NCI-H187 (cell line): ENCODE data around the gene SLC27A1.
"Not testable (repeated sequence)": the region's sequence is repeated elsewhere in the genome, so short reads cannot be mapped to it uniquely, and the experiment has no call there.

Source experiments
- DNase-seq, 2 experiments: peaks; one replicate each; lab custom pipeline; 2025; lab: John Stamatoyannopoulos, UW

SLC27A1 gene

DNA sequence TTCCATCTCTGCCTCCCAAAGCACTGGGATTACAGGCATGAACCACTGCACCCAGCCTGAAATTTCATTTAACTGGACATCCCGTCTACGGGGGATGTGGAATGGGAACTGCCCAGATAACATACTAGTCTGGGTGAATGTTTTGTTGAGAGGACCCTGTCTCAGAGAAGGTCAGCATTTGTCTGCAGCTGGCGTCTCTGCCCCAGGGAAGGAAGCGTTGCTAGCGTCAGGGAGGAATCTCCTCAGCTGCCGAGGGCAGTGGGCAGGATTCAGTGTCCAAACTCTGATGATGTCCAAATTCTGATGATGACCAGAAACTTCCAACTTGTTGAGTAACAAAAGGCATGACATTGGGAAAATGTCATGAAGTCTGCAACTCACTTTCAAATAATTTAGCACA is 12.7 kb upstream of the SLC27A1 start:
- no peak for DNase-seq

DNA sequence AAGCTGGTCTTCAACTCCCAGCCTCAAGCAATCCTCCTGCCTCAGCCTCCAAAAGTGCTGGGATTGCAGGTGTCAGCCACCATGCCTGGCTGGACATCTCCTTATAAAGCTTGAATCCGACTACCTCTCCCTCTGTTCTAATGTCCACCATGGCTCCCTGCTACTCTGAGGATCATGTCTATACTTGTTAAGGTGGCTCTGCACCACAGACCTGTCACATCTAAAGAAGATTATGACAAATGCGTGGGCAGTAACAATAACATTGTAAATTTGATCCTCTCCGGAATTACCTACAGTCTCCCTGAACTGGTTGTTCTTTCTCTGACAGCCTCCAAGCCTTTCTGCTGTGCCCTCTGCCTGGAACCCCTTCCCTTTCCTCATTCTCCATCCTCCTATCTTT is 11.4 kb upstream of the SLC27A1 start:
- no peak for DNase-seq

- DNase-seq = no peak
These were observed 9.7 kb upstream of the SLC27A1 start, which contains the start of gene NXNL1 for GRCh38 chr19:17460372-17461230. Gene NXNL1 (minus strand): TSS chr19:17460926. CDS start chr19:17460869, 57 bp downstream.

- DNase-seq = no peak
These were observed 3.9 kb upstream of the SLC27A1 start for GRCh38 chr19:17466487-17466850.

- DNase-seq = no peak
These were observed 2.6 kb upstream of the SLC27A1 start for GRCh38 chr19:17467471-17468301.

DNA sequence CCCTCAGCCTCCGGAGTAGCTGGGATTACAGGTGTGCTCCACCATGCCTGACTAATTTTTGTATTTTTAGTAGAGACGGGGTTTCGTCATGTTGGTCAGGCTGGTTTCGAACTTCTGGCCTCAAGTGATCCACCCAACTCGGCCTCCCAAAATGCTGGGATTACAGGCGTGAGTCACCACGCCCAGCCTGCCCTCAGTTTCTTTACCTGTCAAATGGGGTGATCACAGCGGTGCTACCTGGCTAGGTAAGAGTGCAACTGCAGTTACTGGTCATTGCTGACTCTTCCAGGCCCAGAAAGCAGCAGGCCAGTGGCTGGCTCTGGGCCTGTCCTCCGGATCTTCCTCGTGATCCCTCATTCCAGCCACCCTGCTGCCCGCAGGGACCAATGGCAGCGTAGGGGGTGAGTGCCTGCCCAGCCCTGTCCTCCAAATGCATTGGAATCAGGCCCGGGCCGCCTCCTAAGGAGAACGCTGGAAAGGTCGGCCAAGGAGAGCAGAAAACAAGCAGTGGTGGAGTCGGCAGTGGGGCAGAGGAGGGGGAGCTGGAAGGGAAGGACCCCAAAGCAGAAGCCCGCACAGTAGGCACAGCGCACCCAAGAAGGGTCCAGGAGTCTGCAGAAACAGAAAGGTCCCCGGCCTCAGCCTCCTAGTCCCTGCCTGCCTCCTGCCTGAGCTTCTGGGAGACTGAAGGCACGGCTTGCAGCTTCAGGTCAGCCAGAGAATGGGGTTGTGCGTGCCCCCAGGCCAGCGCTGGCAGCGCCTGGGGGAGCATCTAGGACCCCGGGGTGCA is 1.8 kb upstream of the SLC27A1 start:
- no peak for DNase-seq

GRCh38 chr19:17469092-17469480 is 1.2 kb upstream of the SLC27A1 start:
- no peak for DNase-seq

GRCh38 chr19:17469481-17470067 is 750 bp upstream of the SLC27A1 start:
- DNase-seq = peak; percentile 79 to 94

DNA sequence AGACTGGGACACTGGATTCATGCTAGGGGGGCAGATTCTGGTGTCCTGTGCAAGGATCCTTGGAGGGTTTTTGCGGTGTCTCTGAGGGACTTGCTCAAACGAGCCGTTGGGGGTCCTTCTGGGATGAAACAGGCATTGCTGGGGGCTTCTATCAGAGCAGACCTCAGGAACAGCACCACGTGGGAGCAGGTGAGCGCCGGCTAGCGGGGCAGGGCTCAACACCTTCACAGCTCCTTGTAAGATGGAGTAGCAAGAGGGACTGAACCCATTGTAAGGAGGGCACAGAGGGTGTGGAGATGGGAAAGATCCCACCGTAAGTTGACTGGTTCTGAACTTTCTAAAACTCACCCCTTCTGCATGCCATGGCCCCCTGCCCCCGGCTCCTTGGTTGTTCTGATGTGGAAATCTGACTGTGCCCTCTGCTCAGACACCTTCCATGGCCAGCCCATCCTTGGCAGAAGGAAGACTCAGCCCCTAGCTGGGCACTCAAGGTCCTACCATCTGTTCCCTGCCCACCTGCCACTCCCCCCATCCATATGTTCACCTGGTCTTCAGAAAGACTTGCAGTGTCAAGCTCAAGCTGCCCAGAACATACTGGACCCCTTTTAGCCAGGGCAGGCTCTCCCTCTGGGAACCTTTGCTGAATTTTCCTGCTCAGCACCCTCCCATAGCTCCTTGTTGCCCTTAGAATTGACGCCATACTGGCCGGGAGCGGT is 1.2 kb downstream of the SLC27A1 start:
- no peak for DNase-seq

DNA sequence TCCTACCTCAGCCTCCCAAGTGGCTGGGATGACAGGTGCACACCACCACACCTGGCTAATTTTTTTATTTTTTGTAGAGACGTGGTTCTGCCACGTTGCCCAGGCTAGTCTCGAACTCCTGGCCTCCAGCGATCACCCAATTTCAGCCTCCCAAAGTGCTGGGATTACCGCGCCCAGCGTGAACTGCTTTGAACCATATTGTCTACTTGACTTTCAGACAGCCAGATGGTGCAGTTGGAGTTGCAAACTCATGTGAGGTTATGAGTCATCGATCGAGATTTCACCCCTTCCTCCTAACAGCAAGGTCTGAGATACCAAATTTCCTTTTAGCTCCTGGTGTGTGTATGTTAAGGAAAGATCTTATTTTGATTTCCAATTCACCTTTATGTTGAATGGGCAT is 2.7 kb downstream of the SLC27A1 start:
- DNase-seq = no peak

DNA sequence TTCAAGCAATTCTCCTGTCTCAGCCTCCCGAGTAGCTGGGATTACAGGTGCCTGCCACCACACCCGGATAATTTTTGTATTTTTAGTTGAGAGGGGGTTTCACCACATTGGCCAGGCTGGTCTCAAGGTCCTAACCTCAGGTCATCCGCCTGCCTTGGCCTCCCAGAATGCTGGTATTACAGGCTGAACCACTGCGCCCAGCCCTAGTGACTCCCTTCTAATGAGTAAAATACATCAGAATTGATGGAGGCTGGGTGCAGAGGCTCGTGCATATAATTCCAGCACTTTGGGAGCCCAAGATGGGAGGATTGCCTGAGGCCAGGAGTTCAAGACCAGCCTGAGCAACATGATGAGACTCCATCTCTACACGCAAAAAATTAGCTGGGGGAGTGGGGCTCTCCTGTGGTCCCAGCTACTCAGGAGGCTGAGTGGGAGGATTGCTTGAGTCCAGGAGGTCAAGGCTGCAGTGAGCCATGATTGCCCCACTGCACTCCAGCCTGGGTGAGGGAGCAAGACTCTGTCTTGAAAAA is 4.8 kb downstream of the SLC27A1 start:
- not testable (repeated sequence) for DNase-seq

DNA sequence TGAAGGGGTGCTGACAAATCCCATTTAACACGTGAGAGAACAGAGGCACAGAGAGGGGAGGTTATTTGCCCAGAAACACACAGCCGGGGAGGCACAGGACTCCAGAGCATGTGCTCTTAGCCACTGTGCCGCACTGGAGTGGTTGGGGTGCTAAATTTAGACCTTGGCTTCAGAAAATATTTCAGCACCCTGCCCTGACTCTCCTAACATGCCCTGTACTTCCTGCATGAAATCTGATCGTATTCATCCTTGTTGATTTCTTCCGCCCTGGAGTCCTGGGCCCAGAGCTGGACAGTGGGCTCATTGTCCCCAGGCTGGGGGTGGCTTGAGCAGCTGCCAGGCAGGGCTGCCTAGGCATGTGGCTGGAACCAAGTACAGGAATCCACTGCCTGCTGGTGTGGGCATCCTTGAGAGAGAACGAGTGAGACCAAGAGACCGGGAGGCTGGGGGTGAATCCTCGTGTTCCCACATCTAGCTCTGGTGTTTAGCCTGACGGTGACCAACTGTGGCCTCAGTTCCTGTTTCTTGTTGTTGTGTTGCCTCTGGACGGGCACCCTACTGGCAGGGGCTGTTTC is 5.3 kb downstream of the SLC27A1 start:
- no peak for DNase-seq

- no peak for DNase-seq
These were observed 9.0 kb downstream of the SLC27A1 start for GRCh38 chr19:17479325-17479791.

GRCh38 chr19:17481986-17482385 is 11.7 kb downstream of the SLC27A1 start:
- DNase-seq = no peak

DNA sequence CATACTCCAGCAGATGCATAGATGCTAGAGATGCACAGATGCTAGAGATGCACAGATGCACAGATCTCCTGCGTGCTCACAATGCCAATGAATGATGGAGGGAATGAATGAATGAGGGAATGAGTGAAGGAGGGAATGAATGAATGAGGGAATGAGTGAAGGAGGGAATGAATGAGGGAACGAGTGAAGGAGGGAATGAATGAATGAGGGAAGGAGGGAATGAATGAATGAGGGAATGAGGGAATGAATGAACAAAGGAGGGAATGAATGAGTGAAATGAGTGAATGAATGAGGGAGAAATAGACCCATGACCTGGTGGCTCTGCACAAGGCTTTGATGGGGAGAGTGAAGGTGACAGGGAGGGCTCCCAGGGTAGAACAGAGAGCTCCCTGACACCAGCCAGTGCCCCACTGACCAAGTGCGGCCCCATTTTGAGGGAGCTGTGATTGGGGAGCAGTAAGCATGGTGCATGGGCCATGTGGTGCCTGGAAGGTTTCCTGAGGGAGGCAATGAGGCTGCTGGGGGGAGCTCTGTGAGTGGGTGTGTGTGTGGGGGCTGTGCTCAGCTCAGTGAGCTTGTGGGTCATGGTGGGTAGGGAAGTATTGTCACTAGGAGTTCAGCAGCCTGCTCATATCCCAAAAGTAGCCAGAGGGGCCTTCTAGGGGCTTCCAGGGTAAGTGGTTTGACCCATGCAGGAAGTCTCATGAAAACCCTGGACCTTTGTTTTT is 12.7 kb downstream of the SLC27A1 start:
- DNase-seq = no peak

DNA sequence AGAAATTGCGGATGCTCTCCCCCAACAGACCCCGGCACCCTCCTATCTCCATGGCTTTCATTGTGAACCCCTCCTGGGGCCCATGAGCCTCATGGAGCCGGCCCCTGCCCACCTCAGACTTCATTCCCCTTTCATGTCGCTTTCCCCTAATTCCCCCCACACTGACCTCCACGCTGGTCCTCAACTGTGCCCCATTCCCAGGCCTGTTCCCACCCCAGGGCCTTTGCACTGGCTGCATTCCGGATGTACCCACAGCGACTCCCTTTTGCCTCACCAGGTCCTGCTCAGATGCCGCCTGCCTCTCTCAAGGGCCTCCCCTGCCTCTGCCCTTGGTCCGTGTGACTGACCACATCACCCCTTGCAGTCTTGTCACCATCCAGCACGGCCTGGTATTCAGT is 13.3 kb downstream of the SLC27A1 start:
- no peak for DNase-seq

DNA sequence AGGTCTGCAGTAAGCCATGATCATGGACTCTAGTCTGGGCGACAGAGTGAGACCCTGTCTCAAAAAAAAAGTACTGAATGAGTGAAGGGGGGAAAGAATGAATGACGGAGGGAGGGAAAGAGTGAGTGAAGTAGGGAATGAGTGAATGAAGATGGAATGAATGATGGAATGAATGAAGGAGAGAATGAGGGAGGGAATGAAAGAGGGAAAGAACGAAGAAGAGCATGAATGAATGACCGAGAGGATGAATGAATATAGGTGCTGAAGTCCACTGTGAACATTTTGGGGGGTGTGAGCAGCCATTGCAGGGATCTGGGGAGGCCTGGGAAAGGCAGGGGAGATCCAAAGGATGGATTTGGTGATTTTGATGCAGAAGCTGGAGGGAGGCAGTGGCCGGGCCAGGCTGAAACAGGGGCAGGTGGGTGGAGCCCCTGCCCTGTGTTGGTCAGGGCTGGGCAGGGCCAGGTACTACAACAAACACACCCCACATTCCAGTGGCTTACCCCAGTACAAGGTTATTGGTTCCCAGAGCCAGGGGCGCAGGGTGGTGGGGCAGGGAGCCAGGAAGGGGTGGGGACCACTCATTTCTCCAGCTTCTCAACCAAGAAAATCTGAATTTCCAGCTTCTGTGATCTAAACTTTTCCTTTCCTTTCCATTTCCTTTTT is 14.3 kb downstream of the SLC27A1 start:
- no peak for DNase-seq

DNA sequence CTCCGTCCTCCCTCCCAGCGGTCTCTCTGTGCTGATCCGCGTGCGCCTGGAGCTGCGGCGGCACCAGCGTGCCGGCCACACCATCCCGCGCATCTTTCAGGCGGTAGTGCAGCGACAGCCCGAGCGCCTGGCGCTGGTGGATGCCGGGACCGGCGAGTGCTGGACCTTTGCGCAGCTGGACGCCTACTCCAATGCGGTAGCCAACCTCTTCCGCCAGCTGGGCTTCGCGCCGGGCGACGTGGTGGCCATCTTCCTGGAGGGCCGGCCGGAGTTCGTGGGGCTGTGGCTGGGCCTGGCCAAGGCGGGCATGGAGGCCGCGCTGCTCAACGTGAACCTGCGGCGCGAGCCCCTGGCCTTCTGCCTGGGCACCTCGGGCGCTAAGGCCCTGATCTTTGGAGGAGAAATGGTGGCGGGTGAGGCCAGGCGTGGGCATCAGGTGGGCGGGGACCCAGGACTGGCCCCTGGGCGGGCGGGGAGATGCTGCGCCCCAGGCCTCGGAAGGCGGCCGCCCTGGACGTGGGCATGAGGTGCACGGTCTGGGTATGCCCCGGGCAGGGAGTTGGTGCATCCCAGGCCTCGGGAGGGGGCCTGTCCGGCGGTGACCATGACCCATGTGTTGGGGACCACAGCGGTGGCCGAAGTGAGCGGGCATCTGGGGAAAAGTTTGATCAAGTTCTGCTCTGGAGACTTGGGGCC is 16.4 kb downstream of the SLC27A1 start:
- DNase-seq = no peak
